ENCODE results near the gene ENPP3. TPM values are rescaled to one million over a fixed set of nuclear protein-coding genes. Genes with fewer than 3 reads are reported as not detected.

ENPP3 gene
- total RNA-seq, 2 donors from 2014 or later: 11.5 to 21.4 TPM

DNA sequence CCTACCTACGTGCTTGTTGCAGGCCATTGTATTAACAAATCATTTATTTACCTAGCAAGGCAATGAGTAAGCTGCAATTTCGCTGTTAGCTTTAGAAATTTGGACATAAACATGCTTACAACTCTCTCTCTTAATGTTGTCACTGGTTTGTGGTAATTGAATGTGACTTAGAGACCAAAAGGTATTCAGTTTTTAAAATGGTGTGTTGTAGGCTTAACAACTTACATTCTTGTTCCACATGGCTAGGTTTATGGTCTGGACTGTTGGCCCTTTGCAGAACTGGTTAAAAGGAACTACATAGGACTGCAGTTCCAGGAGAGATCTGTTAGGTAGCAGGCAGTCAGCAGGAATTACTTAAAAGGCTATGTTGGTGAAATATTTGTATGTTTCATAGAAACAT, 84.1 kb downstream of the ENPP3 start:
- Histone ChIP-seq H3K4me3 (no peak overlapping the region), H3K36me3 (no peaks in the 10 kb centered on the region), H3K27ac (no peak overlapping the region), H3K4me1 (no peaks in the 10 kb centered on the region), H3K9me3 (no peaks in the 10 kb centered on the region), H3K9ac (ENCODE audit: low read depth in 2 of 2, low read length in 2 of 2) (no peak overlapping the region), H3K27me3 (no peaks in the 10 kb centered on the region)
- no peak for DNase-seq
- intact Hi-C loops (cut with DNase I): no loop called here
- no peak for TF ChIP-seq CTCF (IDR thresholded peaks at IDR 0.05)

GRCh38 chr6:131724114-131724513, 87.0 kb downstream of the ENPP3 start:
- intact Hi-C loops (cut with DNase I): no loop called here

DNA sequence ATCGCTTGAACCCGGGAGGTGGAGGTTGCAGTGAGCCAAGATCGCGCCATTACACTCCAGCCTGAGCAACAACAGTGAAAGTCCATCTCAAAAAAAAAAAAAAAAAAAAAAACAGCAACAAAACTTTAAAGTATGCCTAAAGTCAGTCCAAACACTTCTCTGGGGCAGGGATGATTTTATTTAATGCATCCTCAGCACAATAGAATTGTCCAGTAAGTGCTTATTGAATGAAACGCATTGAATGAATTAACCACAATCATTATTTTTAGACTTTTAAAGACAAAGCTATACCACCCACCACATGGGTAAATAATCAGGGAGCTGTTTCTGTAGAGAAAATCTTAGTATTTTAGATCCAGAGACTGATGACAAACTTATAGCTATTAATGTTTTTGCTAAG, 90.4 kb downstream of the ENPP3 start:
- no peaks in the 10 kb centered on the region for H3K4me1 ChIP-seq
- DNase-seq: no peak
- no peaks in the 10 kb centered on the region for H3K27me3 ChIP-seq
- H3K9me3 ChIP-seq: no peaks in the 10 kb centered on the region
- H3K9ac ChIP-seq (ENCODE audit: low read depth in 2 of 2, low read length in 2 of 2): no peak overlapping the region
- H3K4me3 ChIP-seq: no peak overlapping the region
- H3K27ac ChIP-seq: no peak overlapping the region
- intact Hi-C loops (cut with DNase I): no loop called here
- no peak for TF ChIP-seq CTCF (IDR thresholded peaks at IDR 0.05)
- no peaks in the 10 kb centered on the region for H3K36me3 ChIP-seq

More at GRCh38 chr6:131724114-131724513, 87.0 kb downstream of the ENPP3 start:
- Histone ChIP-seq H3K9ac (ENCODE audit: low read depth in 2 of 2, low read length in 2 of 2) (no peak overlapping the region), H3K36me3 (no peaks in the 10 kb centered on the region), H3K27me3 (no peaks in the 10 kb centered on the region), H3K4me3 (no peak overlapping the region), H3K9me3 (no peaks in the 10 kb centered on the region), H3K4me1 (no peaks in the 10 kb centered on the region), H3K27ac (no peak overlapping the region)
- no peak for DNase-seq
- TF ChIP-seq CTCF (IDR thresholded peaks at IDR 0.05): no peak

DNA sequence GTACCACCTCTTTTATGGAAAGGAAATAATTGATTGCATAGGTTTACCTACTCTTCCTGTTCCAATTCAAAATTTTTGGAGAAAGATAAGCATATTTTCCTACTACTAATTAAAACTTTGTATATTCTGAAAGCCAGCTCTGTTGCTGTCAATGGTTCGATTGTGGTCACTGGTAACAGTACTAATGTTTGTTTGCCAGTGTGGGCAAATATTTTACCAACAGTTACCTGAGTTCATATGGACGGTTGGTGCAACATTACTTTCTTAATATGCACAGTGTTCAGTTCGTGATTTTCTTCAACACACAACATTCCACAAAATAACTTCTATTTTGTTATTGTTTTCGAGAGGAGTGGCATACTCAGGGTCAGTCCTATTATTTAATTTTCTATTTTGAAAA, 90.8 kb downstream of the ENPP3 start:
- H3K4me1 ChIP-seq: no peaks in the 10 kb centered on the region
- intact Hi-C loops (cut with DNase I): no loop called here
- DNase-seq: no peak
- no peaks in the 10 kb centered on the region for H3K9me3 ChIP-seq
- no peaks in the 10 kb centered on the region for H3K36me3 ChIP-seq
- no peak overlapping the region for H3K9ac ChIP-seq (ENCODE audit: low read depth in 2 of 2, low read length in 2 of 2)
- no peaks in the 10 kb centered on the region for H3K27me3 ChIP-seq
- H3K4me3 ChIP-seq: no peak overlapping the region
- no peak for TF ChIP-seq CTCF (IDR thresholded peaks at IDR 0.05)
- H3K27ac ChIP-seq: no peak overlapping the region

DNA sequence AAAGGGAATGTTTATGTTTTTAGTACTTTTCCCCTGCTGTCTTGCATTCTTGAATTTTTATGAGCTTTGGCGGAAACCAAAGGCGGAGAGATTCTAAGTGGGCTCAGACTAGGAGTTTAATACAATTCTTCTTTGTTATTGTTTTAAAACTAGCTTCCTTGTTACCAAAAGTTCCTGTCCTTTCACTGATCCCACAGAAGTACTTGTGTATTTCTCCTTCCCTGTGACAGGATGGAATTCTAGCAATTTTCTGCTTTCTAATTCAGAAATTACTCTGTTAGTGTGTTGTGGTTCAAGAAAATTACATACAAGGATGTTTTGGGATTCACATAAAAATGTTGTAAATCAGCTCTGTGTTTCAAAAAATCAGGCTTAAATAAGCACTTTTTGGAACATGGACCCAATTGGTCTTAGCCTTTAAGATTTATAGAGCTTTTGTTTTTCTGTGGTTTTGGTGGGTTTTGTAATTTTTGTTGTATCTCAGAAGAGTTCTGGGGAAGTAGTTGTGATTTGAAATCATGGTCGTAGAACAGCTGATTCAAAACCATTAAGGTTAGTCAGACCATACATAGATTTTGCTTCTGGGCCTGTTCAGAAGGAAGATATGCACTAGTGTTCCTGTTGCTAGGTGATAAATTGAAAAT, 91.3 kb downstream of the ENPP3 start:
- no peak overlapping the region for H3K9ac ChIP-seq (ENCODE audit: low read depth in 2 of 2, low read length in 2 of 2)
- DNase-seq: no peak
- H3K4me1 ChIP-seq: no peaks in the 10 kb centered on the region
- no peak overlapping the region for H3K27ac ChIP-seq
- no peak overlapping the region for H3K4me3 ChIP-seq
- H3K27me3 ChIP-seq: no peaks in the 10 kb centered on the region
- no peak for TF ChIP-seq CTCF (IDR thresholded peaks at IDR 0.05)
- H3K36me3 ChIP-seq: no peaks in the 10 kb centered on the region
- no peaks in the 10 kb centered on the region for H3K9me3 ChIP-seq
- intact Hi-C loops (cut with DNase I): no loop called here
